PC-9 (cell line): ENCODE results near the gene SLC22A3. TPM values are rescaled to one million over a fixed set of nuclear protein-coding genes. Genes with fewer than 3 reads are reported as not detected.

Experiments
- BruUV-seq: library from RNA; stranded (reverse); fragments of 400-500 nt; replicated peaks from 2 replicates; lab custom pipeline; 2021; lab: Mats Ljungman, UMichigan
- CTCF ChIA-PET: fragments of 300-600 bp; sonication (Branson Sonifier 250); formaldehyde crosslinking; loops from one replicate; lab custom pipeline; 2022; ENCODE audit warnings: antibody characterized with exemption; lab: Charles Lee
- POLR2A ChIA-PET: fragments of 300-600 bp; sonication (Branson Sonifier 250); formaldehyde crosslinking; loops from one replicate; lab custom pipeline; 2022; ENCODE audit warnings: antibody characterized with exemption; ENCODE audit not compliant: unreplicated experiment; lab: Charles Lee
- DNase-seq, 2 experiments: peaks; one replicate each; pipeline versions ENCODE4 v3.0.0 to v3.0.0-alpha.2; 2015 to 2022; ENCODE audit warnings: mixed read lengths in 1 of 2
- H2AFZ ChIP-seq: fragments of 200-600 bp; sonication (generic); 2 replicates; pipeline ENCODE4 v1.8.1; 2017; ENCODE audit warnings: antibody characterized with exemption
- H3F3A ChIP-seq: fragments of 200-600 bp; sonication (generic); 2 replicates; pipeline ENCODE4 v1.8.1; 2017; ENCODE audit warnings: antibody characterized with exemption, mild to moderate bottlenecking, low read depth; ENCODE audit not compliant: insufficient read depth
- H3K27ac ChIP-seq: fragments of 200-600 bp; sonication (generic); 2 replicates; pipeline ENCODE4 v1.6.1; 2016; ENCODE audit warnings: mixed run types
- H3K27me3 ChIP-seq: fragments of 200-600 bp; sonication (generic); 2 replicates; pipeline ENCODE4 v1.6.1; 2016; ENCODE audit warnings: low read depth, mixed run types; ENCODE audit not compliant: insufficient read depth
- H3K36me3 ChIP-seq: fragments of 200-600 bp; sonication (generic); 2 replicates; pipeline ENCODE4 v1.6.1; 2016; ENCODE audit warnings: low read depth, mixed run types
- H3K4me1 ChIP-seq: fragments of 200-600 bp; sonication (generic); replicated peaks from 2 replicates; pipeline ENCODE4 v1.6.1; 2016; ENCODE audit warnings: mixed run types; ENCODE audit not compliant: insufficient read depth
- H3K4me2 ChIP-seq: fragments of 200-600 bp; sonication (generic); 2 replicates; pipeline ENCODE4 v1.6.1; 2017; ENCODE audit warnings: mixed run types
- H3K4me3 ChIP-seq: fragments of 200-600 bp; sonication (generic); 2 replicates; pipeline ENCODE4 v1.6.1; 2016; ENCODE audit warnings: mixed run types
- H3K79me2 ChIP-seq: fragments of 200-600 bp; sonication (generic); 2 replicates; pipeline ENCODE4 v1.6.1; 2017; ENCODE audit warnings: low read depth, mixed run types
- H3K9me2 ChIP-seq: fragments of 200-600 bp; sonication (generic); 2 replicates; pipeline ENCODE4 v1.8.1; 2017; ENCODE audit warnings: mild to moderate bottlenecking; ENCODE audit not compliant: insufficient read depth
- H3K9me3 ChIP-seq: fragments of 200-600 bp; sonication (generic); 2 replicates; pipeline ENCODE4 v1.8.1; 2016; ENCODE audit warnings: low read depth; ENCODE audit not compliant: insufficient read depth
- H4K20me1 ChIP-seq: fragments of 200-600 bp; sonication (generic); 2 replicates; pipeline ENCODE4 v1.8.1; 2017; ENCODE audit not compliant: insufficient read depth
- EZH2 ChIP-seq: fragments of 200-600 bp; sonication (generic); IDR thresholded peaks from 2 replicates; pipeline ENCODE4 v1.8.0; 2017; ENCODE audit warnings: antibody characterized with exemption, low read depth
- intact Hi-C: fragments of 100-400 bp; cut with micrococcal nuclease; formaldehyde crosslinking; loops from one replicate; pipeline ENCODE4 v1.10.0; 2022; ENCODE audit not compliant: unreplicated experiment
- total RNA-seq: library from RNA; stranded (reverse); gene quantifications from 2 replicates; pipeline ENCODE4 v1.2.3, GENCODE V29; 2021
- TF ChIP-seq, protein P1 (sequence below): fragments of 200-600 bp; sonication (generic); conservative IDR thresholded peaks from 2 replicates; pipeline ENCODE4 v1.6.1; 2017; ENCODE audit warnings: mixed run types, antibody characterized with exemption, mild to moderate bottlenecking, moderate library complexity

Gene SLC22A3
- total RNA-seq, 1 experiment from 2014 or later = not detected

DNA sequence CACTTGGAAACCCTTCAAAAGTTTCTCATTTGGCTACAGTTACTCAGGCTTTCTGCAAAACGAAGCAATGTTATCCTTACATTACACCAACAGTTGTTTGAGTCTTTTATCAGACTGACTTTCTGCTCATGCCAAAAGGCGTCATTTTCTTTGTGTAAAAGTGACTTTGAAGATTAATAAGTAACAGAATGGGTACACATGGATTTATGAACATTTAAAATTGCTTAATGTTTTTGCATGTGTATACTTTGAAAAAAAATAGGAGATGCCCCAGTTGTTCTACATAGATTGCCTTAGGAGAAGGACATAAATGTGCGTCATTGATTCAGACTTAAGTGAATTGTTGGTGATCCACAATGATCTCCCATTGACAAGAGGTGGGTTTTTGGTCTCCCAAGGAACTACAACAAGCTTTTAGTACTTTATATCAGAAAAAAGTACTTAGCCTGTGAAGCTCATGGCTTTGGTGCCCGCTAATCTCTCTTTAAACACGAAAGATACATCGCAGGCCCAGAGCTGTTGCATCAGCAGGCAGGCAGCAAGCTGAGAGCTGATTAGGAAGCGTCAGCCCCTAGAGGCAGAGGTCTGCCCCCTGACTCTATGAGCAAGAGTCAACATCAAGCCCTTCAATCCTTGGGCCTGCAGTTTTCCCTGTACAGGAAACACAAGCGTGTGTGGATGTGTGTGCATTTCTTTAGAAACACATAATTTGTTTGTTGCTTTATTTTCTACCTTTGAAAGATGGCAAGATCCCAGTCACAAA is 45.9 kb downstream of the SLC22A3 start:
- ChIA-PET POLR2A (no interaction called here), CTCF (no interaction called here)
- H3K4me2 ChIP-seq = no peak overlapping the region
- TF ChIP-seq EZH2 = no peak
- TF ChIP-seq, protein P1, sequence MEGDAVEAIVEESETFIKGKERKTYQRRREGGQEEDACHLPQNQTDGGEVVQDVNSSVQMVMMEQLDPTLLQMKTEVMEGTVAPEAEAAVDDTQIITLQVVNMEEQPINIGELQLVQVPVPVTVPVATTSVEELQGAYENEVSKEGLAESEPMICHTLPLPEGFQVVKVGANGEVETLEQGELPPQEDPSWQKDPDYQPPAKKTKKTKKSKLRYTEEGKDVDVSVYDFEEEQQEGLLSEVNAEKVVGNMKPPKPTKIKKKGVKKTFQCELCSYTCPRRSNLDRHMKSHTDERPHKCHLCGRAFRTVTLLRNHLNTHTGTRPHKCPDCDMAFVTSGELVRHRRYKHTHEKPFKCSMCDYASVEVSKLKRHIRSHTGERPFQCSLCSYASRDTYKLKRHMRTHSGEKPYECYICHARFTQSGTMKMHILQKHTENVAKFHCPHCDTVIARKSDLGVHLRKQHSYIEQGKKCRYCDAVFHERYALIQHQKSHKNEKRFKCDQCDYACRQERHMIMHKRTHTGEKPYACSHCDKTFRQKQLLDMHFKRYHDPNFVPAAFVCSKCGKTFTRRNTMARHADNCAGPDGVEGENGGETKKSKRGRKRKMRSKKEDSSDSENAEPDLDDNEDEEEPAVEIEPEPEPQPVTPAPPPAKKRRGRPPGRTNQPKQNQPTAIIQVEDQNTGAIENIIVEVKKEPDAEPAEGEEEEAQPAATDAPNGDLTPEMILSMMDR = no peak
- H3K27me3 ChIP-seq = no peaks in the 10 kb centered on the region
- no peak for DNase-seq
- H2AFZ ChIP-seq = no peak overlapping the region
- H3K79me2 ChIP-seq = no peaks in the 10 kb centered on the region
- no peaks in the 10 kb centered on the region for H4K20me1 ChIP-seq
- H3K4me3 ChIP-seq = no peak overlapping the region
- intact Hi-C loops = no loop called here
- H3K4me1 ChIP-seq = peaks cover 25% of the 10 kb centered on the region
- H3K9me2 ChIP-seq = no peaks in the 10 kb centered on the region
- H3K36me3 ChIP-seq = no peaks in the 10 kb centered on the region
- H3F3A ChIP-seq = peaks cover 16% of the 10 kb centered on the region; the same call in 1 of the 2 replicates
- peaks cover 3% of the 10 kb centered on the region for H3K9me3 ChIP-seq
- no peak overlapping the region for H3K27ac ChIP-seq
- BruUV-seq = no TSS peak

DNA sequence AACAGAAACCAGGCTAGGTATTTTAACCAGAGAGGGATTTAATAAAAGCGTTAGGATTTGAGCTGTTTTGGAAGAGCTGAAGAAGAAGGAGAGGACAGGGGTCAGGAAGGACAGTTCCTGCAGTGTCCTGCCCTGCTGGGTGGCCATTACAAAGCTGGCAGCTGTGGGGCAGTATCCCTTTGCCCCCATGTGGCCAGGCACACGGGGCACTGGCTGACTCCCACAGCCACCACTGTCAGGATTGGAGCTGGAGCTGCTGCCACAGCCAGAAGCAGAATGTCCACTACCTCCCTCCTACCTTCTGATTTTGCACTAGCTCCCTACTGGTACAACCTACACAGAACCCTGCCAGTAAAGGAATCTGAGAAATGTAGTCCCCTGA is 46.5 kb downstream of the SLC22A3 start:
- Histone ChIP-seq H3K36me3 (no peaks in the 10 kb centered on the region), H4K20me1 (no peaks in the 10 kb centered on the region), H3K27me3 (no peaks in the 10 kb centered on the region), H2AFZ (no peak overlapping the region), H3F3A (peaks cover 16% of the 10 kb centered on the region; the same call in 1 of the 2 replicates), H3K4me3 (no peak overlapping the region), H3K9me3 (peaks cover 3% of the 10 kb centered on the region), H3K27ac (no peak overlapping the region), H3K9me2 (no peaks in the 10 kb centered on the region), H3K79me2 (no peaks in the 10 kb centered on the region), H3K4me2 (no peak overlapping the region), H3K4me1 (peaks cover 25% of the 10 kb centered on the region)
- TF ChIP-seq EZH2 = no peak
- TF ChIP-seq, protein P1 = no peak
- intact Hi-C loops = no loop called here
- no peak for DNase-seq
- BruUV-seq = no TSS peak
- CTCF ChIA-PET = no interaction called here
- POLR2A ChIA-PET = no interaction called here

DNA sequence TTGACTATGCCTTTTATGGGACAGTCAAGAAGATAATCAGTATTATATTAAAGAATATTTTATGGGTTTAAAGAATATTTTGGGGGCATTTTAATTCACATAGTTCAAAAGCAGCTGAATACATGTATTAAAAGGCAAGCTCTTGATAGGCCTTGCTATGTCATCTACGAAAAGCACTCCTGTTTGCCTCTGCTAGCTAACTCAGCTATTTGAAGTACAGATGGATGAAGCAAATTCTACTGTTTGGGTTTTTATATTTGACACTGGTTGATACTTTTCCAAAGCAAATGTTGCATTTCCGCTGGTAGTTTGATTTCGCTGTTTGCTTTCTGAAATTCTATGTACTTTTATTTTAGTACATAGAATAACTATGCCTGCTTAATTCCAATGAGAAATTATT is 47.0 kb downstream of the SLC22A3 start:
- intact Hi-C loops = no loop called here
- DNase-seq = no peak
- Histone ChIP-seq H3K36me3 (no peaks in the 10 kb centered on the region), H3K9me3 (no peaks in the 10 kb centered on the region; the same call in 1 of the 2 replicates), H3K27ac (no peak overlapping the region), H3F3A (peaks cover 16% of the 10 kb centered on the region; the same call in 1 of the 2 replicates), H3K27me3 (no peaks in the 10 kb centered on the region), H2AFZ (no peak overlapping the region), H3K4me2 (no peak overlapping the region), H3K9me2 (no peaks in the 10 kb centered on the region), H4K20me1 (no peaks in the 10 kb centered on the region), H3K4me3 (no peak overlapping the region), H3K79me2 (no peaks in the 10 kb centered on the region), H3K4me1 (peaks cover 25% of the 10 kb centered on the region)
- TF ChIP-seq EZH2 = no peak
- TF ChIP-seq, protein P1 = no peak
- POLR2A ChIA-PET = no interaction called here
- no TSS peak for BruUV-seq
- CTCF ChIA-PET = no interaction called here
